OCI-LY3 (cell line): ENCODE measurements around the gene DENND1A.

Experiments used
- H2AFZ ChIP-seq: fragments of 200-600, 300-600 bp; shearing (Covaris generic); 2 replicates; pipeline ENCODE4 v1.6.0; 2014; ENCODE audit warnings: antibody characterized with exemption, low read depth, low read length
- H3K27ac ChIP-seq: fragments of 200-600, 300-600 bp; sonication (generic); 2 replicates; pipeline ENCODE4 v1.5.1; 2014; ENCODE audit warnings: mild to moderate bottlenecking, low read length, moderate library complexity, mixed read lengths
- H3K27me3 ChIP-seq: fragments of 200-600, 300-600 bp; sonication (generic); 2 replicates; pipeline ENCODE4 v1.6.1; 2014; ENCODE audit warnings: low read depth, low read length, mixed read lengths
- H3K36me3 ChIP-seq: fragments of 200-600, 300-600 bp; sonication (generic); replicated peaks from 2 replicates; pipeline ENCODE3; 2014; ENCODE audit warnings: low read depth, low read length, mixed read lengths
- H3K4me1 ChIP-seq: fragments of 300-600, 200-600 bp; sonication (generic); 2 replicates; pipeline ENCODE4 v1.6.1; 2014; ENCODE audit warnings: low read length, mixed read lengths
- H3K4me2 ChIP-seq: fragments of 200-600, 300-600 bp; sonication (generic); 2 replicates; pipeline ENCODE4 v1.6.1; 2014; ENCODE audit warnings: low read length, mixed read lengths
- H3K4me3 ChIP-seq: fragments of 300-600, 200-600 bp; sonication (generic); 2 replicates; pipeline ENCODE4 v1.5.1; 2014; ENCODE audit warnings: antibody characterized with exemption, mild to moderate bottlenecking, low read length, moderate library complexity
- H3K79me2 ChIP-seq: fragments of 300-600, 200-600 bp; shearing (Covaris generic); 2 replicates; pipeline ENCODE4 v1.6.1; 2014; ENCODE audit warnings: mild to moderate bottlenecking, low read length, mixed read lengths
- H3K9ac ChIP-seq: fragments of 300-600, 200-600 bp; shearing (Covaris generic); 2 replicates; pipeline ENCODE4 v1.6.0; 2014; ENCODE audit warnings: mild to moderate bottlenecking, low read length, moderate library complexity
- H3K9me3 ChIP-seq: fragments of 200-600, 300-600 bp; shearing (Covaris generic); 2 replicates; pipeline ENCODE4 v1.6.1; 2014; ENCODE audit warnings: low read length, mixed read lengths; ENCODE audit not compliant: insufficient read depth
- H4K20me1 ChIP-seq: fragments of 200-600, 300-600 bp; sonication (generic); 2 replicates; pipeline ENCODE4 v1.6.1; 2016; ENCODE audit warnings: low read length, mixed read lengths; ENCODE audit not compliant: insufficient read depth
- EZH2phosphoT487 ChIP-seq: fragments of 200-600 bp; shearing (Covaris generic); IDR thresholded peaks from 2 replicates; pipeline ENCODE4 v1.6.1; 2018; ENCODE audit warnings: antibody characterized with exemption, mixed run types, low read depth
- TF ChIP-seq, protein P1 (sequence below): fragments of 200-600, 300-600 bp; sonication (generic); IDR thresholded peaks from 2 replicates; pipeline ENCODE4 v1.5.1; 2014; ENCODE audit warnings: antibody characterized with exemption, low read length, low read depth

Gene DENND1A

DNA sequence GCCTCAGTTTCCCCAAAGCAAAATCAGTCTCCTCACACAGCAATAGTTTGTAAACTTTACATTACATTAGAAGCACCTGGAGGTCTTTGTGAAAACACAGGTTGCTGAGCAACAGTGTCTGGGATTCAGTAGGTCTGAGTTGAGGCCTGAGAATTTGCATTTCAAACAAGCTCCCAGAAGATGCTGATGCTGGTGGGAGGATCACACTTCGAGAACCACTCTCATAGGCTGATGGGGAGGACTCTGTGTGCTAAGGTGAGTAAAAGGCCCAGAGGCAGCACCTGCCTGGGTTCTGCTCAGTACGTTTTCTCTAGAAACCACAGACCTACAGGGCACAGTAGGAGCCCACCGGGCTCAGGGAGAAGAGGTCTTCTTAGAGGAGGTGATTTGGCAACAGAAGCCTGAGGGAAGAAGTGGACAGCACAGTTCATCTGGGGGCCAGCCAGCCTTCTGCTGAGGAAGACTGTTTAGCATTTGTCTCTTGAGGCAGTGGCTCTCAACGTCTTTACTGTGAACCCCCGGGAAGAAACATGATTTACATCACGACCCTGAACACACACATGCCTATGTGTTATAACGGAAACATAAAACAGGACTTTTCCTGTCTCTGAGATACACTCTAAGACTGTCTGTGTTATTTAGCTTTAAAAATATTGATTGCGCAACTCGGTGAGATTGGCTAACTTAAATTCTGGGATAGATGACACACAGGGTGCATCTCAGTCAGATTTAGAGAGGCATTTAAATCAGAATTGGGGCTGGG, 24.8 kb upstream of the DENND1A start:
- H3K27ac ChIP-seq = no peak overlapping the region
- H3K79me2 ChIP-seq = no peaks in the 10 kb centered on the region
- peaks cover 37% of the 10 kb centered on the region for H3K27me3 ChIP-seq
- no peaks in the 10 kb centered on the region for H4K20me1 ChIP-seq
- no peak overlapping the region for H3K4me3 ChIP-seq
- H3K9ac ChIP-seq = no peak overlapping the region
- peaks cover 15% of the 10 kb centered on the region for H3K4me1 ChIP-seq
- H3K4me2 ChIP-seq = no peak overlapping the region
- H3K9me3 ChIP-seq = 0 out of 2 replicates have a peak, but pooled peaks cover 4% of the 10 kb centered on the region
- no peaks in the 10 kb centered on the region for H3K36me3 ChIP-seq
- no peak overlapping the region for H2AFZ ChIP-seq
- TF ChIP-seq, protein P1, sequence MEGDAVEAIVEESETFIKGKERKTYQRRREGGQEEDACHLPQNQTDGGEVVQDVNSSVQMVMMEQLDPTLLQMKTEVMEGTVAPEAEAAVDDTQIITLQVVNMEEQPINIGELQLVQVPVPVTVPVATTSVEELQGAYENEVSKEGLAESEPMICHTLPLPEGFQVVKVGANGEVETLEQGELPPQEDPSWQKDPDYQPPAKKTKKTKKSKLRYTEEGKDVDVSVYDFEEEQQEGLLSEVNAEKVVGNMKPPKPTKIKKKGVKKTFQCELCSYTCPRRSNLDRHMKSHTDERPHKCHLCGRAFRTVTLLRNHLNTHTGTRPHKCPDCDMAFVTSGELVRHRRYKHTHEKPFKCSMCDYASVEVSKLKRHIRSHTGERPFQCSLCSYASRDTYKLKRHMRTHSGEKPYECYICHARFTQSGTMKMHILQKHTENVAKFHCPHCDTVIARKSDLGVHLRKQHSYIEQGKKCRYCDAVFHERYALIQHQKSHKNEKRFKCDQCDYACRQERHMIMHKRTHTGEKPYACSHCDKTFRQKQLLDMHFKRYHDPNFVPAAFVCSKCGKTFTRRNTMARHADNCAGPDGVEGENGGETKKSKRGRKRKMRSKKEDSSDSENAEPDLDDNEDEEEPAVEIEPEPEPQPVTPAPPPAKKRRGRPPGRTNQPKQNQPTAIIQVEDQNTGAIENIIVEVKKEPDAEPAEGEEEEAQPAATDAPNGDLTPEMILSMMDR = no peak
- no peak for TF ChIP-seq EZH2phosphoT487

DNA sequence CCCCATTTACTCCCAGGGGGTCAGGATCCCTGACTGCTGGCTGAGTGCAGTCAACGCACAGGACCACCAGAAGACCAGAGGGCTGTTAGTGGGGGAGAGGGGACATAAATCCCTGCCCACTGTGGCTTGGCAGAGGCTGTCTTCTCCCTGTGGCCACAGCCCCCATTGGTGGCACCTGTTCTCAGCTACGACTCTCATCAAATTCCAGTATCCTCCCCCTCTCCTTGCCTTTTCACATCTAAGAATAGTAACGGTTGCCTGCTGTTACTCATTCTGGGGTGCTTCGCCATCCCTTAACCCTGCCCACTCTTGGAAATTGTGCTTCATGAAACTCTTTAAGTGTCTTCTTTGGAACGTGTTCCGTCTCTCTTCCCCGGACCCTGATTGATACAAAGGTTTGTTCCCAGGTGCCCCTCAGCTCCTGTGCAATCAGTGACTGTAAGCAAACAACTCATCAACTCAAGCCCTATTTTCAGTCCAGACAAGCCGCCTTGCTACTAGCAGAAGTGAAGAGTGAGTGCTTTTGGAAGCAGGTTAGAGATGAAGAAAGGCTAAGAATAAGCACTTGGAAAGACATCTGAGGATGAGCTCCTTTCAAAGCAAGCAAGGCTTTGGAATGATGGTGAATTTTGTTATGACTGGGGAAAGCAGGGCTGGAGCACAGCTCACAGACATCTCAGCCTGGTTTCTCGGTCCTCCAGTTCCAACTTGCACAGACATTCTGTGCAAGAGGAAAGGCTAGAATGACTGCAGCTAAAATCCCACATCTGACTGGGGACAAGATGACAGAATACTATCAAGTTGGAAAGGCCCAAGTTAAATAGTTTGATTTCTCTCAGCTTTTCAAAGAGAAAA, 22.9 kb upstream of the DENND1A start:
- Histone ChIP-seq H3K4me3 (no peak overlapping the region), H3K27me3 (peaks cover 19% of the 10 kb centered on the region), H3K9ac (no peak overlapping the region), H4K20me1 (no peaks in the 10 kb centered on the region), H3K4me2 (peak overlapping the region; percentile 61), H3K4me1 (peaks cover 15% of the 10 kb centered on the region), H3K79me2 (no peaks in the 10 kb centered on the region), H3K27ac (no peak overlapping the region), H3K9me3 (no peaks in the 10 kb centered on the region), H2AFZ (no peak overlapping the region), H3K36me3 (no peaks in the 10 kb centered on the region)
- no peak for TF ChIP-seq EZH2phosphoT487
- TF ChIP-seq, protein P1 = no peak

DNA sequence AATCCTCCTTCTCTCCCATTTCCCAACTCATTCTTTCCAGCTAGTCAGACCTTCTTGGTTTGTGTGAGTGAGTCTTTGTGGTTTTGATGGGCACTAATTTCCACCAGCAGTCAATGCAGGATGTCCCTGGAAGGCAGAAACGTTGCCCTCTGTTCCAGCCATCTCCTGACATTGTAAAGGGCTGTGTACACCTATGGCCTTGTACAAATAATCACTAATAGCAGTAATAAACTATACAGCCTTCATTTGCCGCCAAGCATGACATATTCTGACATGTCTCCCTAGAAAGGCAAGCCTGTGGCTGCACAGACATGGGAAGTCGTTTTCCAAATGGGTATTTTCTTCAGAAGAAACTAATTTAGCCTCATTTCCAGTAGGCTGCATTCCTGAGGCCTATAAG, 18.4 kb upstream of the DENND1A start:
- H3K9me3 ChIP-seq = no peaks in the 10 kb centered on the region
- H3K4me2 ChIP-seq = no peak overlapping the region
- no peaks in the 10 kb centered on the region for H4K20me1 ChIP-seq
- no peak overlapping the region for H2AFZ ChIP-seq
- no peak for TF ChIP-seq EZH2phosphoT487
- TF ChIP-seq, protein P1 = no peak
- no peak overlapping the region for H3K4me3 ChIP-seq
- no peaks in the 10 kb centered on the region for H3K36me3 ChIP-seq
- no peak overlapping the region for H3K27ac ChIP-seq
- no peaks in the 10 kb centered on the region for H3K79me2 ChIP-seq
- H3K4me1 ChIP-seq = peaks cover 2% of the 10 kb centered on the region
- peaks cover 8% of the 10 kb centered on the region; the same call in 1 of the 2 replicates for H3K27me3 ChIP-seq
- H3K9ac ChIP-seq = no peak overlapping the region

DNA sequence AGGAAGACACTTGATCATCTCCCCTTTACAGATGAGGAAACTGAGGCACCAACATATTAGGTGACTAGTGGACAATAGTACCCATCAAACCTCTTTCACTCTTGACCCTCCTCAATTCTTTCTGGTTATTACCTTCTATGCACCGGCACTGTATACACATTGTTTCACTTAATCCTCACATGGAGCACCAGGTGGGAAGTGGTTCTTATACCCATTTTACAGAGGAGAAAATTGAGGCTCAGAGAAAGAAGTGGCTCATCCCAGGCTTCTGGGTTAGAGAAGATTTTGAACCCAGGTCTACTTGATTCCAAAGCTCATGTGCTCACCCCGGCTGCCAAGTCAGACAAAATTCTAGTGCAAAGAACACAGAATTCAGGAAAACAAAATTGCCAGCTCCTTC, 17.4 kb upstream of the DENND1A start:
- Histone ChIP-seq H3K4me1 (no peaks in the 10 kb centered on the region), H3K27me3 (peaks cover 8% of the 10 kb centered on the region; the same call in 1 of the 2 replicates), H3K79me2 (no peaks in the 10 kb centered on the region), H3K9ac (no peak overlapping the region), H3K4me2 (no peak overlapping the region), H2AFZ (no peak overlapping the region), H4K20me1 (no peaks in the 10 kb centered on the region), H3K4me3 (no peak overlapping the region), H3K36me3 (no peaks in the 10 kb centered on the region), H3K9me3 (no peaks in the 10 kb centered on the region), H3K27ac (no peak overlapping the region)
- TF ChIP-seq EZH2phosphoT487 = no peak
- TF ChIP-seq, protein P1 = no peak
